H9 (cell line): Measurements from ENCODE around the gene MAP2K1. TPM values are rescaled to one million over a fixed set of nuclear protein-coding genes. Genes with fewer than 3 reads are reported as not detected.

ENCODE experiments used
- DNase-seq: peaks from one replicate; pipeline ENCODE4 v3.0.0-alpha.2; 2017
- H2AFZ ChIP-seq: one replicate; pipeline ENCODE4 v1.6.1; 2013; ENCODE audit warnings: mild to moderate bottlenecking, low read length, control low read depth, moderate library complexity
- H2AK5ac ChIP-seq: 2 replicates; pipeline ENCODE4 v1.6.1; 2013; ENCODE audit warnings: low read length, control low read depth, mixed read lengths; ENCODE audit not compliant: insufficient read length
- H2BK120ac ChIP-seq: one replicate; pipeline ENCODE4 v1.6.1; 2013; ENCODE audit warnings: low read depth, mild to moderate bottlenecking, low read length, control low read depth, inconsistent platforms; ENCODE audit not compliant: poor library complexity, severe bottlenecking
- H2BK12ac ChIP-seq: 2 replicates; pipeline ENCODE4 v1.6.1; 2013; ENCODE audit warnings: low read length, control low read depth, mixed read lengths, low read depth; ENCODE audit not compliant: insufficient read length
- H2BK15ac ChIP-seq: 2 replicates; pipeline ENCODE4 v1.6.1; 2013; ENCODE audit warnings: low read depth, low read length, control low read depth
- H2BK20ac ChIP-seq: one replicate; pipeline ENCODE4 v1.6.1; 2013; ENCODE audit warnings: low read depth, mild to moderate bottlenecking, low read length, control low read depth, inconsistent platforms; ENCODE audit not compliant: poor library complexity, severe bottlenecking
- H2BK5ac ChIP-seq: 2 replicates; pipeline ENCODE4 v1.6.1; 2013; ENCODE audit warnings: low read length, control low read depth, mixed read lengths; ENCODE audit not compliant: insufficient read length
- H3K14ac ChIP-seq: 2 replicates; pipeline ENCODE4 v1.6.1; 2013; ENCODE audit warnings: low read length, control low read depth; ENCODE audit not compliant: insufficient read depth
- H3K18ac ChIP-seq: 2 replicates; pipeline ENCODE4 v1.6.1; 2013; ENCODE audit warnings: low read depth, mild to moderate bottlenecking, mixed read lengths, low read length, control low read depth; ENCODE audit not compliant: insufficient read length
- H3K23ac ChIP-seq: 2 replicates; pipeline ENCODE4 v1.6.1; 2013; ENCODE audit warnings: low read length, control low read depth, mixed read lengths, low read depth; ENCODE audit not compliant: insufficient read length
- H3K23me2 ChIP-seq: 2 replicates; pipeline ENCODE4 v1.6.1; 2013; ENCODE audit warnings: low read depth, mild to moderate bottlenecking, mixed read lengths, low read length, control low read depth; ENCODE audit not compliant: insufficient read length, poor library complexity, severe bottlenecking
- H3K27ac ChIP-seq: 2 replicates; pipeline ENCODE4 v1.5.1; 2013; ENCODE audit warnings: low read length, control low read depth, mixed read lengths, low read depth; ENCODE audit not compliant: insufficient read length
- H3K27me3 ChIP-seq: 2 replicates; pipeline ENCODE4 v1.6.1; 2013; ENCODE audit warnings: low read length, control low read depth, inconsistent platforms; ENCODE audit not compliant: insufficient read depth
- H3K4ac ChIP-seq: 2 replicates; pipeline ENCODE4 v1.6.1; 2013; ENCODE audit warnings: low read depth, mild to moderate bottlenecking, control low read depth, inconsistent platforms, low read length, moderate library complexity
- H3K4me1 ChIP-seq: 2 replicates; pipeline ENCODE4 v1.6.1; 2013; ENCODE audit warnings: low read length, control low read depth, inconsistent platforms; ENCODE audit not compliant: insufficient read depth
- H3K4me2 ChIP-seq: 2 replicates; pipeline ENCODE4 v1.6.1; 2013; ENCODE audit warnings: low read length, control low read depth, mixed read lengths; ENCODE audit not compliant: insufficient read length, insufficient read depth
- H3K56ac ChIP-seq: 2 replicates; pipeline ENCODE4 v1.6.1; 2013; ENCODE audit warnings: low read depth, mild to moderate bottlenecking, mixed read lengths, low read length, control low read depth; ENCODE audit not compliant: insufficient read length
- H3K79me1 ChIP-seq: 2 replicates; pipeline ENCODE4 v1.6.1; 2013; ENCODE audit warnings: low read depth, mild to moderate bottlenecking, moderate library complexity, low read length, control low read depth, inconsistent platforms; ENCODE audit not compliant: insufficient read depth, poor library complexity, severe bottlenecking
- H3K79me2 ChIP-seq: 2 replicates; pipeline ENCODE4 v1.6.1; 2013; ENCODE audit warnings: low read length, control low read depth, inconsistent platforms; ENCODE audit not compliant: insufficient read depth
- H3K9ac ChIP-seq: 2 replicates; pipeline ENCODE4 v1.6.1; 2013; ENCODE audit warnings: low read length, control low read depth, mixed read lengths; ENCODE audit not compliant: insufficient read length; ENCODE audit errors: extremely low read depth
- H3K9me3 ChIP-seq: one replicate; pipeline ENCODE4 v1.6.1; 2013; ENCODE audit warnings: low read depth, low read length, inconsistent platforms; ENCODE audit not compliant: control insufficient read depth
- H3T11ph ChIP-seq: one replicate; pipeline ENCODE4 v1.6.1; 2013; ENCODE audit warnings: mild to moderate bottlenecking, low read length, control low read depth, inconsistent platforms
- H4K20me1 ChIP-seq: one replicate; pipeline ENCODE4 v1.6.1; 2013; ENCODE audit not compliant: control insufficient read depth, insufficient read length, insufficient read depth
- H4K5ac ChIP-seq: 2 replicates; pipeline ENCODE4 v1.6.1; 2013; ENCODE audit warnings: low read depth, mild to moderate bottlenecking, mixed read lengths, low read length, control low read depth; ENCODE audit not compliant: insufficient read length
- H4K8ac ChIP-seq: replicated peaks from 2 replicates; pipeline ENCODE4 v1.6.1; 2013; ENCODE audit warnings: low read length, control low read depth, mixed read lengths, low read depth; ENCODE audit not compliant: insufficient read length
- H4K91ac ChIP-seq: 2 replicates; pipeline ENCODE4 v1.6.1; 2013; ENCODE audit warnings: low read depth, mild to moderate bottlenecking, moderate library complexity, mixed read lengths, low read length, control low read depth; ENCODE audit not compliant: insufficient read length
- H3K27ac Mint-ChIP-seq, 3 experiments: 2 replicates in 2 of 3; 3 replicates in 1 of 3; pipeline ENCODE4 v1.8.0; 2020 to 2021; ENCODE audit warnings: mixed read lengths in 3 of 3, mild to moderate bottlenecking in 1 of 3, moderate library complexity in 1 of 3
- H3K27me3 Mint-ChIP-seq: 2 replicates; pipeline ENCODE4 v1.8.0; 2021; ENCODE audit warnings: low read depth, mild to moderate bottlenecking, moderate library complexity, mixed read lengths
- H3K36me3 Mint-ChIP-seq, 3 experiments: 2 replicates in 2 of 3; 3 replicates in 1 of 3; pipeline ENCODE4 v1.8.0; 2020 to 2021; ENCODE audit warnings: low read depth in 3 of 3, mixed read lengths in 3 of 3; ENCODE audit not compliant: insufficient read depth in 1 of 3
- H3K4me1 Mint-ChIP-seq, 2 experiments: 2 replicates each; pipeline ENCODE4 v1.8.0; 2020; ENCODE audit warnings: mixed read lengths in 2 of 2
- H3K4me3 Mint-ChIP-seq, 2 experiments: 2 replicates in 1 of 2; 3 replicates in 1 of 2; pipeline ENCODE4 v1.8.0; 2020 to 2021; ENCODE audit warnings: mild to moderate bottlenecking in 2 of 2, mixed read lengths in 2 of 2, moderate library complexity in 1 of 2
- H3K9me3 Mint-ChIP-seq, 2 experiments: 2 replicates in 1 of 2; 3 replicates in 1 of 2; pipeline ENCODE4 v1.8.0; 2020; ENCODE audit warnings: mild to moderate bottlenecking in 2 of 2, mixed read lengths in 2 of 2, moderate library complexity in 1 of 2
- WGBS: extraction: QIAGEN DNeasy Blood & Tissue Kit; methylation state at CpG from one replicate; pipeline ENCODE4 v1.1.7; 2013; ENCODE audit warnings: missing lambda C conversion rate, low lambda C conversion rate, mixed read lengths; ENCODE audit not compliant: insufficient read length; ENCODE audit errors: extremely low coverage; 5-methylcytosine and 5-hydroxymethylcytosine counted together
- total RNA-seq: library from RNA; stranded (reverse); gene quantifications from 2 replicates; pipeline ENCODE4 v1.2.1, GENCODE V29; 2021
- TF ChIP-seq, protein P1 (sequence below): fragments of 200-600 bp; sonication (generic); conservative IDR thresholded peaks from 3 replicates; pipeline ENCODE4 v1.8.0; 2021; ENCODE audit warnings: antibody characterized with exemption, mild to moderate bottlenecking

Gene MAP2K1
- total RNA-seq, 1 experiment from 2014 or later = 50.8 TPM

DNA sequence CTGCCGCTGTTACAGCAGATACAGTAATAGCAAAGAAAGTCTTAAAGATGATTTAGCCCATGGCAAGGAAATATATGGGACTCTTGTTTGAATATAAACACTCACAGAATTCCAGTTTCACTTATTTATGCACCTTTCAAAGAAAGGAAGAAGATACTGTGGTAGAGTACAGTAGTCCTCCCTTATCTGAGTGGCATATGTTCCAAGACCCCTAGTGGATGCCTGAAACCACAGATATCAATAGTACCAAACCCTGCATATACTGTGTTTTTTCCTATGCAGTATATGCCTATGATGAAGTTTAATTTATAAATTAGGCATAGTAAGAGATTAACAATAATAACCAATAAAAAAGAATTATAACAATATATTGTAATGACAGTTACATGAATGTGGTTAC is 8.2 kb downstream of the MAP2K1 start:
- no peak overlapping the region for H4K8ac ChIP-seq
- H3K23ac ChIP-seq = no peak overlapping the region
- no peak overlapping the region for H2BK120ac ChIP-seq
- peaks cover 10 to 11% of the 10 kb centered on the region in 2 experiments; a peak in 3 of 4 replicates for H3K4me1 Mint-ChIP-seq
- H2BK5ac ChIP-seq = no peak overlapping the region
- no peak overlapping the region for H2BK20ac ChIP-seq
- no peak overlapping the region for H3T11ph ChIP-seq
- no peak overlapping the region for H3K18ac ChIP-seq
- H3K9ac ChIP-seq = no peak overlapping the region
- no peak overlapping the region for H2AK5ac ChIP-seq
- no peak overlapping the region for H3K4me3 Mint-ChIP-seq
- H3K36me3 Mint-ChIP-seq = peaks cover 20 to 30% (median 27%) of the 10 kb centered on the region in 3 experiments
- no peaks in the 10 kb centered on the region for H3K9me3 ChIP-seq
- H4K91ac ChIP-seq = no peak overlapping the region
- no peaks in the 10 kb centered on the region; a peak in 1 of 5 replicates for H3K9me3 Mint-ChIP-seq
- H3K4me2 ChIP-seq = no peak overlapping the region
- no peak overlapping the region for H3K56ac ChIP-seq
- H3K14ac ChIP-seq = no peak overlapping the region
- H3K27me3 Mint-ChIP-seq = no peaks in the 10 kb centered on the region
- WGBS = no CpG with 5 or more reads among the region's 1 CpG
- no peak overlapping the region for H3K27ac Mint-ChIP-seq
- peaks cover 41% of the 10 kb centered on the region for H3K79me2 ChIP-seq
- H2AFZ ChIP-seq = no peak overlapping the region
- no peaks in the 10 kb centered on the region for H3K4me1 ChIP-seq
- H2BK15ac ChIP-seq = no peak overlapping the region
- H3K79me1 ChIP-seq = peaks cover 8% of the 10 kb centered on the region
- DNase-seq = no peak
- H3K23me2 ChIP-seq = no peaks in the 10 kb centered on the region
- H3K27me3 ChIP-seq = no peaks in the 10 kb centered on the region
- no peak overlapping the region for H3K4ac ChIP-seq
- H4K20me1 ChIP-seq = no peaks in the 10 kb centered on the region
- TF ChIP-seq, protein P1, sequence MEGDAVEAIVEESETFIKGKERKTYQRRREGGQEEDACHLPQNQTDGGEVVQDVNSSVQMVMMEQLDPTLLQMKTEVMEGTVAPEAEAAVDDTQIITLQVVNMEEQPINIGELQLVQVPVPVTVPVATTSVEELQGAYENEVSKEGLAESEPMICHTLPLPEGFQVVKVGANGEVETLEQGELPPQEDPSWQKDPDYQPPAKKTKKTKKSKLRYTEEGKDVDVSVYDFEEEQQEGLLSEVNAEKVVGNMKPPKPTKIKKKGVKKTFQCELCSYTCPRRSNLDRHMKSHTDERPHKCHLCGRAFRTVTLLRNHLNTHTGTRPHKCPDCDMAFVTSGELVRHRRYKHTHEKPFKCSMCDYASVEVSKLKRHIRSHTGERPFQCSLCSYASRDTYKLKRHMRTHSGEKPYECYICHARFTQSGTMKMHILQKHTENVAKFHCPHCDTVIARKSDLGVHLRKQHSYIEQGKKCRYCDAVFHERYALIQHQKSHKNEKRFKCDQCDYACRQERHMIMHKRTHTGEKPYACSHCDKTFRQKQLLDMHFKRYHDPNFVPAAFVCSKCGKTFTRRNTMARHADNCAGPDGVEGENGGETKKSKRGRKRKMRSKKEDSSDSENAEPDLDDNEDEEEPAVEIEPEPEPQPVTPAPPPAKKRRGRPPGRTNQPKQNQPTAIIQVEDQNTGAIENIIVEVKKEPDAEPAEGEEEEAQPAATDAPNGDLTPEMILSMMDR = peak; percentile 23; the same call in 1 of the 3 replicates
- H4K5ac ChIP-seq = no peak overlapping the region
- H2BK12ac ChIP-seq = no peak overlapping the region
- no peak overlapping the region for H3K27ac ChIP-seq
